NCI-H1105 (cell line): ENCODE results near the gene SDK1.

Experiments
- DNase-seq: peaks from one replicate; lab custom pipeline; 2025; lab: John Stamatoyannopoulos, UW

The SDK1 gene

GRCh38 chr7:3459111-3459510 is 158.1 kb downstream of the SDK1 start:
- DNase-seq, result no peak

GRCh38 chr7:3461923-3462322 is 160.9 kb downstream of the SDK1 start:
- DNase-seq, result no peak

- DNase-seq, result peak; percentile 36
Measured at GRCh38 chr7:3463696-3464095, 162.6 kb downstream of the SDK1 start.

GRCh38 chr7:3464900-3465622 is 164.0 kb downstream of the SDK1 start:
- no peak for DNase-seq

GRCh38 chr7:3466261-3466660 is 165.2 kb downstream of the SDK1 start:
- no peak for DNase-seq

GRCh38 chr7:3469641-3470040 is 168.6 kb downstream of the SDK1 start:
- no peak for DNase-seq

- no peak for DNase-seq
Measured at GRCh38 chr7:3480197-3480596, 179.1 kb downstream of the SDK1 start.

- DNase-seq, result no peak
Measured at GRCh38 chr7:3481435-3481834, 180.4 kb downstream of the SDK1 start.

GRCh38 chr7:3482147-3482921 is 181.3 kb downstream of the SDK1 start:
- DNase-seq, result peak; percentile 40

- DNase-seq, result no peak
Measured at GRCh38 chr7:3486841-3487240, 185.8 kb downstream of the SDK1 start.

GRCh38 chr7:3488829-3489228 is 187.8 kb downstream of the SDK1 start:
- no peak for DNase-seq

- no peak for DNase-seq
Measured at GRCh38 chr7:3493499-3493898, 192.4 kb downstream of the SDK1 start.

GRCh38 chr7:3494947-3495346 is 193.9 kb downstream of the SDK1 start:
- no peak for DNase-seq

- DNase-seq, result no peak
Measured at GRCh38 chr7:3495530-3495929, 194.5 kb downstream of the SDK1 start.

GRCh38 chr7:3495954-3496353 is 194.9 kb downstream of the SDK1 start:
- DNase-seq, result no peak

GRCh38 chr7:3497796-3498195 is 196.7 kb downstream of the SDK1 start:
- DNase-seq, result no peak

- no peak for DNase-seq
Measured at GRCh38 chr7:3501671-3502070, 200.6 kb downstream of the SDK1 start.

- no peak for DNase-seq
Measured at GRCh38 chr7:3504384-3504783, 203.3 kb downstream of the SDK1 start.

- no peak for DNase-seq
Measured at GRCh38 chr7:3510101-3511020, 209.3 kb downstream of the SDK1 start.

- no peak for DNase-seq
Measured at GRCh38 chr7:3517344-3517743, 216.3 kb downstream of the SDK1 start.

GRCh38 chr7:3518546-3518945 is 217.5 kb downstream of the SDK1 start:
- DNase-seq, result no peak

GRCh38 chr7:3520206-3520605 is 219.2 kb downstream of the SDK1 start:
- no peak for DNase-seq
